Large intestine (tissue), 3 donors: ENCODE results near the gene PHF10. TPM values are rescaled to one million over a fixed set of nuclear protein-coding genes. Genes with fewer than 3 reads are reported as not detected.

ENCODE experiments used
- DNase-seq, 2 donors: peaks; one replicate each; pipeline versions ENCODE4 v3.0.0 to v3.0.0-alpha.2; 2013
- H3K27ac ChIP-seq: one replicate; pipeline ENCODE4 v1.5.1; 2013; ENCODE audit warnings: low read length
- H3K27me3 ChIP-seq: 2 replicates; pipeline ENCODE4 v1.6.1; 2013; ENCODE audit warnings: low read length; ENCODE audit not compliant: control insufficient read depth, insufficient read depth
- H3K36me3 ChIP-seq: 2 replicates; pipeline ENCODE4 v1.6.1; 2013; ENCODE audit warnings: low read length; ENCODE audit not compliant: control insufficient read depth, insufficient read depth
- H3K4me1 ChIP-seq: one replicate; pipeline ENCODE4 v1.6.1; 2013; ENCODE audit warnings: low read length; ENCODE audit not compliant: control insufficient read depth, insufficient read depth
- H3K4me3 ChIP-seq: one replicate; pipeline ENCODE4 v1.5.1; 2013; ENCODE audit warnings: low read length
- H3K9me3 ChIP-seq: one replicate; pipeline ENCODE4 v1.6.1; 2013; ENCODE audit warnings: mild to moderate bottlenecking, low read depth, low read length, moderate library complexity; ENCODE audit not compliant: control insufficient read depth
- WGBS: methylation state at CpG from one replicate; pipeline ENCODE4 v1.1.5; 2013; ENCODE audit warnings: low lambda C conversion rate; ENCODE audit not compliant: insufficient coverage; 5-methylcytosine and 5-hydroxymethylcytosine counted together
- polyA plus RNA-seq: library from polyadenylated mRNA; unstranded; fragments of 120-200 nt; gene quantifications from one replicate; pipeline ENCODE4 v1.2.1, GENCODE V29; 2013

Gene PHF10
- polyA plus RNA-seq, 1 donor, result 85.1 TPM

DNA sequence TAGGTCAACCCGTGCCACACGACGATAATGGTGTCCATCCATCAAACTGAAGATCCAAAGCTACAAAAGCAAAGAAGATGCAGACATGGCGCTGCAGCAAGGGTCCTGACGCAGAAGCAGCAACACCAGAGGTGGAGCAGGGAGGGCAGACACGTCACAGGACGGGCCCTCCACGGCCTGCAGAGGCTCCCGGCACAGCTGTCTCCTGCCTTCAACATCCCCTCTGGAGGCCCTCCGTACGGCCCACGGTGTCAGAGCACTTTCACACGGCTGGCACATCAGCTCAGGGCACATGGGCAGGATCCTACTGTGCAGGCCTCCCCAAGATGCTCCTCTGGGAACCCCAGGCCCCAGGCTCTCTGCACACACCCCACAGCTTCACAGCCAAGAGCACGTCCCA is 60.1 kb downstream of the PHF10 start:
- WGBS, result no CpG with 5 or more reads among the region's 14 CpGs
- Histone ChIP-seq H3K27ac (no peak overlapping the region), H3K27me3 (no peaks in the 10 kb centered on the region), H3K9me3 (no peaks in the 10 kb centered on the region), H3K4me1 (no peaks in the 10 kb centered on the region), H3K4me3 (no peak overlapping the region), H3K36me3 (peaks cover 67% of the 10 kb centered on the region)
- DNase-seq, result no peak

DNA sequence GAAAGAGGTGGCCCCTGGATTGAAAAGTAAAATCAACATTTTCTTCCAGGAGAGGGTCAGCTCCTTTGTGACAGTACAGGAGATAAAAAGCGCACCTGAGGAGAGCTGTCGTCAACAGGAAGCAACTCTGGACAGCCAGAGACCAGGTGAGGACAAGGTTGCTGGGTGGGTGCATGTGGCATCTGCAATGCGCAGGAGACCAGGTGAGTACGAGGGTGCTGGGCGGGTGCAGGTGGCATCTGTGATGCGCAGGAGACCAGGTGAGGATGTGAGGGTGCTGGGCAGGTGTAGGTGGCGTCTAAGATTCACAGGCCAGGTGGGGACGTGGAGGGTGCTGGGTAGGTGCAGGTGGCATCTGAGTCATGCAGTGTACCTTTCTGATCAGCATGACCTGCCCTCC is 60.8 kb downstream of the PHF10 start:
- no peak for DNase-seq
- Histone ChIP-seq H3K27ac (no peak overlapping the region), H3K36me3 (peaks cover 68% of the 10 kb centered on the region), H3K9me3 (no peaks in the 10 kb centered on the region), H3K4me3 (no peak overlapping the region), H3K4me1 (no peaks in the 10 kb centered on the region), H3K27me3 (no peaks in the 10 kb centered on the region)
- no CpG with 5 or more reads among the region's 8 CpGs for WGBS

DNA sequence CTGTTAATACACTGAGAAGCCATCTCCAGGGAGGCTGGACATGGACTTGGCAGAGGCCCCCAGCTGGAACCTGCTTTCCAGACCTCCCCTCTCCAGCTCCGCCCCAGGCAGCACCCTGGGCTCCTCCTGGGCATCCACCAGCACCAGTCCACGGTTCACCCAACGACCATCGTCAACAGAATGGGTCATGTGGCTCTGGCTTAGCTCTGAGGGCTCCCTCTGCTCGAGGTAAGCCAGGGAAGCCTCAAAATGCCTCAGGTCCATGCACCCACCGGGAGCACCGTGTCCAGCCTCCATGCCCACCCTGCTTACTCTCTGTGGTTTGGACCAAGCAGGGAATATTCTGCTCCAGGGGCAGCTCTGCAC is 62.9 kb downstream of the PHF10 start:
- no CpG with 5 or more reads among the region's 7 CpGs for WGBS
- H3K4me3 ChIP-seq, result no peak overlapping the region
- H3K4me1 ChIP-seq, result no peaks in the 10 kb centered on the region

DNA sequence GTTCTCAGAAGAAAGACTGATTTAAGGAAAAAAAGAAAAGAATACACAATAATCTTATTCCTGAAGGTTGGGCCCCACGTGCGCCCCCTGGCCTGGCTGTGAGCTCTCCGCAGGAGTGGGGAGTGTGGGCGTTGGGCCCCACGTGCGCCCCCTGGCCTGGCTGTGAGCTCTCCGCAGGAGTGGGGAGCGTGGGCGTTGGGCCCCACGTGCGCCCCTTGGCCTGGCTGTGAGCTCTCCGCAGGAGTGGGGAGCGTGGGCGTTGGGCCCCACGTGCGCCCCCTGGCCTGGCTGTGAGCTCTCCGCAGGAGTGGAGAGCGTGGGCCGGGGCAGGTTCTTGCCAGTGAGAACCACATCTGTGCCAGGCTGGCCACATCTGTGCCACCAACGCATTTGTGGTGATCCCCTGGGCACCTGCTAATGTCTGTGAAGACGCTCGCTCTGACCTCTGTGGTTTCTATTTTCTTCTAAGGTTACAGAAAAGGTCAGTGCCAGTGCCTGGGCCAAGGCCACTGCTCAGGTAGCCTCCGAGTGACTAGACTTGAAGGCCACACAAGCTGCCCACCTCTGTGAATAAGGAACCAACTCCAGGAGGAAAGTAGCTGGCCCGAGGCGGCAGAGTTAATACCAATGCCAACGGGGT is 63.4 kb downstream of the PHF10 start:
- Histone ChIP-seq H3K27ac (no peak overlapping the region), H3K36me3 (peaks cover 66% of the 10 kb centered on the region), H3K4me1 (no peaks in the 10 kb centered on the region), H3K27me3 (no peaks in the 10 kb centered on the region), H3K4me3 (no peak overlapping the region), H3K9me3 (peaks cover 4% of the 10 kb centered on the region)
- DNase-seq, result no peak
- WGBS, result no CpG with 5 or more reads among the region's 26 CpGs

More for the DNA sequence above, 62.9 kb downstream of the PHF10 start:
- peaks cover 66% of the 10 kb centered on the region for H3K36me3 ChIP-seq
- no peaks in the 10 kb centered on the region for H3K27me3 ChIP-seq
- H3K27ac ChIP-seq, result no peak overlapping the region
- H3K9me3 ChIP-seq, result peaks cover 3% of the 10 kb centered on the region
- no peak for DNase-seq

DNA sequence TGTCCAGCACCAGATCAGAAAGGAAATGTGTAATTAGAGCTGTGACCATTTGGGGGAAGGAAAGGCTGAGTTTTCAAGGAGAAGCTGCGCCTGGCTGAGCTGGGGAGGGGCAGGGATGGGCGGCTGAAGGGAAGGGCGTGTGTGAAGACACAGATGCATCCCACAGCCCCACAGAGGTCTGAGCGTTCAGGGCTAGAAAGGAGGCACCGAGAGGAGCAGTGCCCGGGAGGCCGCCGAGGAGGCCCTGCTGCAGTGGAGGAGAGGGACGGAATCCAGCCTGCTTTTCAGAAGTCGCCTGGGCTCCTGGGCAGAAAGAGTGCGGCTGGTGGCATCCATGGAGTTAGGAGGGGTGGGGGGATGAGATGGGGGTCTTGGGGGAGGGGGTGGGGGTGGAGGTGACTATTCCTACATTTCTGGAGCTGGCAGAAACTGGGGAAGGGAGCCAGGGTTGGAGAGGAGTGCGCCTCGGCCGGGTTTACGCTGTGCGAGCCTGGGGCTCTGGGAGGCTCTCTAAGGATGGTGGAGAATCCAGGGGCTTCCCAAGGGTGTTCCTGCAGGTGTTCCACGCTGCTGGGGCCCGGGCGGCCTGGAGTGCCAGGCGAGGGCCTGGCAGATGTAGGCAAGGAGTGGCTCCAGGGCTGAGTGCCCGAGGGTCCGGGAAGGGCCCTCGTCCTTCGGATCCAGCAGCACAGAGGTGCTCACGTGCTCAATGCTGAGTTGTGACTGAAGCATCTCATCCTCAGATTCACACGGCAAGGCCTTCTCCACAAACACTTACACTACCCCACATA is 64.3 kb downstream of the PHF10 start:
- WGBS, result 90% methylated on average over 2 of the region's 26 CpGs
- Histone ChIP-seq H3K27ac (no peak overlapping the region), H3K4me3 (no peak overlapping the region), H3K27me3 (no peaks in the 10 kb centered on the region), H3K9me3 (peaks cover 4% of the 10 kb centered on the region), H3K36me3 (peaks cover 61% of the 10 kb centered on the region), H3K4me1 (no peaks in the 10 kb centered on the region)
- DNase-seq, result no peak

DNA sequence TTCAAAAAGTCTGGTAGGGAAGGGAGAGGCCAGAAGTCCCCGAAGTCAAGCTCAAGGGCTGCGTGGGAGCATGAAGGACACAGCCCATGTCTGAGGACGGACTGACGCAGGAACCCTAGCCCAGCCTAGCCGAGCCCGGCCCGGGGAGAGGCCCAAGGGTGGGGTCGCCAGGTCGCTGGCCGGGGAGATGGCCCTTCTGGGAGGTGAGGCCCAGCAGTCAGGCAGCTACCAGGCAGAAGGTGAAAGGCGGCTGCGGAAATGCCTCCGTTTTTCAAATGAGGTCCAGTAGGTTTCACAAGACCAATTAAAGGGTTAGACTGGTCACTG is 67.1 kb downstream of the PHF10 start:
- DNase-seq, result no peak
- Histone ChIP-seq H3K4me1 (no peaks in the 10 kb centered on the region), H3K9me3 (peaks cover 8% of the 10 kb centered on the region), H3K36me3 (peaks cover 45% of the 10 kb centered on the region), H3K4me3 (no peak overlapping the region), H3K27ac (no peak overlapping the region), H3K27me3 (no peaks in the 10 kb centered on the region)
- no CpG with 5 or more reads among the region's 13 CpGs for WGBS

DNA sequence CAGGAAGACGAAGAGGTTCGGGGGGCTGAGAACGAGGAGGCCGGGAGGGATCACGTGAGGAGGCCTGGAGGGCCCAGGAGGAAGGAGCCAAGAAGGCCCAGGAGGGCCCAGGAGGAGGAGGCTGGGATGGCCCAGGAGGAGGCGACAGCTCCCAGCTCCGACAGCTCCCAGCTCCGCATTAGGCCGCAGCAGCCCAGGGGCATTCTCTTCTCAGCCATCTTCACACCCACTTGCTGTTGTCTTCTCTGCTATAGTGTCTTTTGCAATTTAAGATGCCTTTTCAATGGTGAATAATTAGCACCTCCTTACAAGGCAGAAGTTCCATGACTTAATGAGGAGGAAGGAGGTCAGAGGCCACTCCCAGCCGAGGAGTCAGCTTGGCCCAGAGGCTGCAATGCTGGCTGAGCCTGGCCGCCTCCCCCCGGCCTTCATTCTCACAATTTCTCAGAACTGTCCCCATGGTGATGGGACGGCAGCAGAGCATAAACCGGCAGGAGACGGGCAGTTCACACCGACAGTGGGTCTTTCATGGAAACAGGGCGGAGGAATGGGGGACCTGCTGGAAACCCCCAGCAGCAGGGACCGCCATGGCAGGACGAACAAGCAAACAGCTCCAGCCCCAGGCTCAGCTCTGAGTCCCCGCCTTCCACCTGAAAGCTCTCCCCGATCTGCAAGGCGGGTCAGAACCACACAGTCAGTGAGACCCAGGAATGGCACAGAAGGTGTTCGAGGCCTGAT is 67.6 kb downstream of the PHF10 start:
- H3K4me3 ChIP-seq, result no peak overlapping the region
- no peaks in the 10 kb centered on the region for H3K4me1 ChIP-seq
- H3K27ac ChIP-seq, result no peak overlapping the region
- no CpG with 5 or more reads among the region's 23 CpGs for WGBS
- DNase-seq, result no peak
- peaks cover 44% of the 10 kb centered on the region for H3K36me3 ChIP-seq
- H3K9me3 ChIP-seq, result peaks cover 8% of the 10 kb centered on the region
- no peaks in the 10 kb centered on the region for H3K27me3 ChIP-seq

DNA sequence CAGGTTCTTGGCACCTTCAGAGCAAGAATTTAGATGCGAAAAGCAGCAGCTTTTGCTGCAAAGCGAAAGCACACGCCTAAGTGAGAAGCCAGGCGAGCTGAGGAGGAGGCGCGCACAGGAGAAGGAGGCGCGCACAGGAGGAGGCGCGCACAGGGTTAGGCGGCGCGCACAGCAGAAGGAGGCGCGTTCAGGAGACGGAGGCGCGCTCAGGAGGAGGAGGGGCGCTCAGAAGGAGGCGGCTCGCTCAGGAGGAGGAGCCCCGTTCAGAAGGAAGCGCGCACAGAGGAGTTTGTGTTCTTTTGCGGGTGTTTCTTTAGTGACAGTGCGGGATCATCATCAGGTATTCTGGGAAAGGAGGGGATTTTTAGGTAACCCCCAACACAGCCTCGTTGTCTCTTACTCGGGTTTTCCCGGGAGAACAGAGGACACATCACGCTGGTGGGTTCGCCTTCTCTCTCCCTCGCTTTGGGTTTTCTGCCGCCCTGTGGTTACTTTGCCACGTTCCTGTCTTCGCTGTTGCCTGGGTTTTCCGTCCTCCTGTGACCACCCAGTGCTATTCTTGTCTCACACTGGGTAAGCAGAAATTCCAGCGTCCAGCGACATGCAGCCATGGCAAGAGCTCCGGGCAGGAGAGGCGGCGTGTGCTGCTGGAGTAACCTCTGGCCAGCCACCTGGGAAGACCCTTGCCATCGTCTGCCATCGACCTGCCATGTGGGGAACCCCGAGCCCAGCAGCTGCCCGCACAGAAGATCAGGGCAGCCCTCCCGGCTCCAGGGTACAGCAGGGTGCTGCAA is 69.5 kb downstream of the PHF10 start:
- peaks cover 8% of the 10 kb centered on the region for H3K9me3 ChIP-seq
- peak overlapping the region; percentile 79 for H3K27ac ChIP-seq
- H3K36me3 ChIP-seq, result peaks cover 37% of the 10 kb centered on the region
- H3K27me3 ChIP-seq, result no peaks in the 10 kb centered on the region
- WGBS, result 100% methylated on average over 1 of the region's 46 CpGs
- peak; percentile 82 to 89 for DNase-seq
- H3K4me3 ChIP-seq, result peak overlapping the region; percentile 52
- H3K4me1 ChIP-seq, result no peaks in the 10 kb centered on the region
